RWPE1 (cell line): Measurements from ENCODE around the gene MMP25.

Source experiments
- CTCF ChIA-PET: fragments of 350-600 bp; sonication (Branson Sonifier 250); formaldehyde crosslinking; extraction: SDS; loops from one replicate; lab custom pipeline; 2021; lab: Yijun Ruan, JAX
- POLR2A ChIA-PET: fragments of 400-600 bp; formaldehyde crosslinking; extraction: SDS; loops from one replicate; lab custom pipeline; 2020; ENCODE audit warnings: antibody characterized with exemption; ENCODE audit not compliant: low non-redundant PET; lab: Yijun Ruan, JAX
- DNase-seq: peaks from one replicate; pipeline ENCODE4 v3.0.0; 2012; ENCODE audit warnings: low spot score
- H3K27ac ChIP-seq: fragments of 450-650 bp; 2 replicates; pipeline ENCODE4 v1.5.1; 2017
- CTCF ChIP-seq: fragments of 450-650 bp; conservative IDR thresholded peaks from 2 replicates; pipeline ENCODE4 v1.5.1; 2017; ENCODE audit warnings: low read depth, mild to moderate bottlenecking

The MMP25 gene

GRCh38 chr16:3009568-3010390 lies 36.6 kb upstream of the MMP25 start:
- no peak overlapping the region for H3K27ac ChIP-seq
- ChIA-PET POLR2A (interaction anchor here (0.6 to 3.7 kb wide), 4 partner anchors 12 to 1086 kb away, joined by 3 to 49 read pairs (median 4); partner anchors contain the start of gene TNFRSF12A), CTCF (interaction anchor here (0.6 to 1.7 kb wide), 6 partner anchors 12 to 282 kb away, joined by 3 to 6 read pairs (median 3); no protein-coding TSS in a partner anchor)
- no peak for TF ChIP-seq CTCF
- DNase-seq = peak; percentile 65

- DNase-seq = no peak
- ChIA-PET POLR2A (interaction anchor here (0.6 to 3.7 kb wide), 4 partner anchors 11 to 1087 kb away, joined by 3 to 49 read pairs (median 6); partner anchors contain the start of gene TNFRSF12A), CTCF (interaction anchor here (0.7 to 1.7 kb wide), 4 partner anchors 12 to 26 kb away, joined by 3 to 6 read pairs (median 4); no protein-coding TSS in a partner anchor)
- H3K27ac ChIP-seq = no peak overlapping the region
- TF ChIP-seq CTCF = no peak
Measured at GRCh38 chr16:3010510-3010909, 35.9 kb upstream of the MMP25 start.

- no peak for DNase-seq
- no peak for TF ChIP-seq CTCF
- no peak overlapping the region for H3K27ac ChIP-seq
- CTCF ChIA-PET = interaction anchor here (0.9 to 1.7 kb wide), 2 partner anchors 9 to 15 kb away, joined by 3 to 5 read pairs; no protein-coding TSS in a partner anchor
- POLR2A ChIA-PET = interaction anchor here (3.7 kb wide), 1 partner anchor 9 kb away, joined by 49 read pairs; the partner anchor contains the start of gene TNFRSF12A
Measured at GRCh38 chr16:3012246-3012645, 34.1 kb upstream of the MMP25 start.

GRCh38 chr16:3012828-3013420 lies 33.4 kb upstream of the MMP25 start, which contains the start of gene CLDN9:
TSS of gene CLDN9 (plus strand) at chr16:3012923. CDS start at chr16:3013363, 440 bp downstream.
- no peak for DNase-seq

GRCh38 chr16:3013491-3013951 lies 32.8 kb upstream of the MMP25 start:
- H3K27ac ChIP-seq = no peak overlapping the region
- ChIA-PET CTCF (interaction anchor here (0.7 to 1.0 kb wide), 2 partner anchors 9 to 351 kb away, joined by 3 to 6 read pairs; no protein-coding TSS in a partner anchor), POLR2A (no interaction called here)
- no peak for TF ChIP-seq CTCF
- DNase-seq = no peak

More at GRCh38 chr16:3012828-3013420, 33.4 kb upstream of the MMP25 start, which contains the start of gene CLDN9:
- ChIA-PET POLR2A (interaction anchor here (3.7 kb wide), 1 partner anchor 9 kb away, joined by 49 read pairs; the partner anchor contains the start of gene TNFRSF12A), CTCF (no interaction called here)
- H3K27ac ChIP-seq = no peak within 1 kb of the TSS
- no peak for TF ChIP-seq CTCF
